OCI-LY1 (cell line): Measurements from ENCODE around the gene GMFB.

Experiments
- H2AFZ ChIP-seq: fragments of 200-600 bp; sonication (generic), shearing (Covaris generic); 2 replicates; pipeline ENCODE4 v1.6.0; 2014; ENCODE audit warnings: antibody characterized with exemption, mild to moderate bottlenecking, low read length
- H3F3A ChIP-seq: fragments of 200-600 bp; sonication (generic), shearing (Covaris generic); 2 replicates; pipeline ENCODE4 v1.6.0; 2014; ENCODE audit warnings: mild to moderate bottlenecking, antibody characterized with exemption, low read length, moderate library complexity; ENCODE audit not compliant: insufficient read depth
- H3K27ac ChIP-seq: fragments of 200-600 bp; sonication (generic); 2 replicates; pipeline ENCODE4 v1.5.1; 2014; ENCODE audit warnings: low read length, mixed run types, mild to moderate bottlenecking, low read depth; ENCODE audit not compliant: poor library complexity, severe bottlenecking
- H3K27me3 ChIP-seq: fragments of 200-600 bp; sonication (generic); 2 replicates; pipeline ENCODE4 v1.6.0; 2014; ENCODE audit warnings: antibody characterized with exemption, mild to moderate bottlenecking, low read length, moderate library complexity; ENCODE audit not compliant: insufficient read depth
- H3K36me3 ChIP-seq: fragments of 200-600 bp; sonication (generic); 2 replicates; pipeline ENCODE4 v1.6.1; 2014; ENCODE audit warnings: mild to moderate bottlenecking, antibody characterized with exemption, low read length, moderate library complexity, mixed read lengths; ENCODE audit not compliant: insufficient read depth
- H3K4me1 ChIP-seq: fragments of 200-600 bp; sonication (generic); 2 replicates; pipeline ENCODE4 v1.5.1; 2014; ENCODE audit warnings: mild to moderate bottlenecking, low read length, moderate library complexity; ENCODE audit not compliant: insufficient read depth, severe bottlenecking
- H3K4me2 ChIP-seq: fragments of 200-600 bp; sonication (generic), shearing (Covaris generic); 2 replicates; pipeline ENCODE4 v1.6.1; 2014; ENCODE audit warnings: low read length
- H3K4me3 ChIP-seq: fragments of 200-600 bp; sonication (generic); 2 replicates; pipeline ENCODE4 v1.5.1; 2014; ENCODE audit warnings: low read length, low read depth, mild to moderate bottlenecking, mixed read lengths; ENCODE audit not compliant: poor library complexity, severe bottlenecking
- H3K79me2 ChIP-seq: fragments of 200-600 bp; shearing (Covaris generic); 2 replicates; pipeline ENCODE4 v1.6.1; 2016; ENCODE audit warnings: mixed run types, low read length, mixed read lengths; ENCODE audit not compliant: insufficient read depth
- H3K9ac ChIP-seq: fragments of 200-600 bp; sonication (generic), shearing (Covaris generic); 2 replicates; pipeline ENCODE4 v1.6.1; 2014; ENCODE audit warnings: mild to moderate bottlenecking, low read length, mixed read lengths
- H3K9me2 ChIP-seq: fragments of 200-600 bp; sonication (generic), shearing (Covaris generic); 2 replicates; pipeline ENCODE4 v1.6.1; 2014; ENCODE audit warnings: low read depth, mild to moderate bottlenecking, low read length, mixed read lengths
- H3K9me3 ChIP-seq: fragments of 200-600 bp; shearing (Covaris generic); 2 replicates; pipeline ENCODE4 v1.6.1; 2014; ENCODE audit warnings: low read length, mixed read lengths
- H4K20me1 ChIP-seq: fragments of 200-600 bp; sonication (generic), shearing (Covaris generic); 2 replicates; pipeline ENCODE4 v1.6.0; 2016; ENCODE audit warnings: mild to moderate bottlenecking, low read length; ENCODE audit not compliant: insufficient read depth
- CTCF ChIP-seq: fragments of 200-600 bp; sonication (generic), shearing (Covaris generic); IDR thresholded peaks from 2 replicates; pipeline ENCODE4 v1.5.1; 2017; ENCODE audit warnings: mild to moderate bottlenecking, antibody characterized with exemption, low read length, moderate library complexity, mixed read lengths
- EZH2 ChIP-seq: fragments of 200-600 bp; sonication (generic), shearing (Covaris generic); IDR thresholded peaks from 2 replicates; pipeline ENCODE4 v1.8.0; 2017; ENCODE audit warnings: borderline replicate concordance, mixed run types, mild to moderate bottlenecking, antibody characterized with exemption, low read length, moderate library complexity, mixed read lengths

The GMFB gene

GRCh38 chr14:54493293-54493692 is 4.5 kb upstream of the GMFB start:
- Histone ChIP-seq H4K20me1 (no peaks in the 10 kb centered on the region), H3K27me3 (no peaks in the 10 kb centered on the region), H3K9ac (no peak overlapping the region), H3K36me3 (no peaks in the 10 kb centered on the region), H3K4me2 (peak overlapping the region; percentile 13; the same call in 1 of the 2 replicates), H3K9me3 (no peaks in the 10 kb centered on the region), H3K9me2 (no peaks in the 10 kb centered on the region), H3K27ac (no peak overlapping the region), H3K4me1 (peaks cover 17% of the 10 kb centered on the region), H3K79me2 (peaks cover 3% of the 10 kb centered on the region), H3K4me3 (peak overlapping the region; percentile 18), H2AFZ (no peak overlapping the region), H3F3A (no peaks in the 10 kb centered on the region)
- peak; percentile 21; the same call in 1 of the 2 replicates for TF ChIP-seq CTCF
- no peak for TF ChIP-seq EZH2

DNA sequence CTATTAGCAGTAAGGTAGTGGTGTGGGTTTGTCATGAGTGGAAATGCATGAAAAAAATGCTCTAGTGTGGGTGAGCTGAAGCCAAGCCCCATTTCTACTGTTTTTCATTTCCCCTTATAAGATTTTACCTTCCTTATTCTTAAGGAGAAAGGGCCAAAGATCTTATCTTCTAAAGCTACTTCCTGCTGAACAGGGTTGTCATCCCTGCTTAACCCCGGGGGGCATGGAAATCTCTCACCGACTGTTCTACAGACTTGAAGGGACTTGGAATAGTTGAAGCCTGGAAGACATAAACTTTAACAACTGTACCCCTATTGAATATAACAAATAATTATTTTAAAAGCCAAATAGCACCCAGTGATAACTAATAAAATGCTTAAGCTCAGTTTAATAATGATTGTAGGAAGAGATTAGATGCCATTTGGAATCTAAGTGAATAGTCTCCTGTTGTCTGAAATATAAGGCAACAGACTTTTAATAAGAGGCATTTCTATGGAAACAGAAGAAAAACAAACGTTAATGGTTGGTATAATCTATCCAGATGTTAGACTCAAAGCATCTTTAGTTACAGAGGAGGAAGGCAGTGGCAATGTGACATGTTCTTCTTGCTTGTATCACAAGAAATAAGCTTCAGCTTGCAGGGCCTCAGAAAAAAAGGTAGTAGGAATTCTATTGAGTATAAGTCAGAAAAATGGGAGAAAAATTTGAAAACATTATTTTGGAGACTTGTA is 1.8 kb upstream of the GMFB start:
- H2AFZ ChIP-seq = no peak overlapping the region

GRCh38 chr14:54489731-54490444 is 1.1 kb upstream of the GMFB start:
- Histone ChIP-seq H3F3A (no peaks in the 10 kb centered on the region), H3K4me2 (peak overlapping the region; percentile 86; the same call in 1 of the 2 replicates), H3K36me3 (no peaks in the 10 kb centered on the region), H3K9me3 (no peaks in the 10 kb centered on the region), H3K9me2 (no peaks in the 10 kb centered on the region), H3K27me3 (no peaks in the 10 kb centered on the region), H4K20me1 (no peaks in the 10 kb centered on the region), H2AFZ (no peak overlapping the region), H3K27ac (no peak overlapping the region), H3K4me3 (peak overlapping the region; percentile 95), H3K79me2 (peaks cover 32% of the 10 kb centered on the region), H3K9ac (peak overlapping the region; percentile 96; the same call in 1 of the 2 replicates), H3K4me1 (peaks cover 28% of the 10 kb centered on the region)
- no peak for TF ChIP-seq EZH2
- no peak for TF ChIP-seq CTCF

More for the DNA sequence above, 1.8 kb upstream of the GMFB start:
- Histone ChIP-seq H3K27ac (no peak overlapping the region), H3F3A (no peaks in the 10 kb centered on the region), H3K4me3 (no peak overlapping the region), H3K9me3 (no peaks in the 10 kb centered on the region), H3K4me2 (no peak overlapping the region), H3K9me2 (no peaks in the 10 kb centered on the region), H3K27me3 (no peaks in the 10 kb centered on the region), H3K36me3 (no peaks in the 10 kb centered on the region), H3K9ac (no peak overlapping the region), H4K20me1 (no peaks in the 10 kb centered on the region), H3K79me2 (peaks cover 24% of the 10 kb centered on the region), H3K4me1 (peaks cover 26% of the 10 kb centered on the region)
- TF ChIP-seq EZH2 (no peak), CTCF (no peak)
